ENCODE results near the gene SGSM1. TPM values are rescaled to one million over a fixed set of nuclear protein-coding genes. Genes with fewer than 3 reads are reported as not detected.

Gene SGSM1
- total and polyA plus RNA-seq, 10 of the 15 experiments (the other 5 are each of a cell fraction or from before 2014, with no cell fraction given): not detected

GRCh38 chr22:24951942-24952836 lies 146.2 kb downstream of the SGSM1 start, which contains the start of gene KIAA1671 (continued):
- TF ChIP-seq NR2F1 (conservative IDR thresholded peaks at IDR 0.05) (peak; percentile 95), SPI1 (IDR thresholded peaks at IDR 0.05; ENCODE audit: borderline replicate concordance, insufficient read depth, low read depth, low read length) (no peak), IKZF1 (conservative IDR thresholded peaks at IDR 0.05) (peak; percentile 42), SIN3A (IDR thresholded peaks at IDR 0.05; ENCODE audit: low read depth, low read length) (peak; percentile 53; the same call in 1 of the 2 replicates), DPF2 (IDR thresholded peaks at IDR 0.05) (peak; percentile 93), ZNF24 (IDR thresholded peaks at IDR 0.05) (no peak), BCL11A (IDR thresholded peaks at IDR 0.05; ENCODE audit: low read depth, low read length) (no peak), EGR1 (IDR thresholded peaks at IDR 0.05; ENCODE audit: borderline replicate concordance in 1 of 2, low read depth in 2 of 2, low read length in 2 of 2) (0 out of 3 replicates have a peak, but pooled peaks of 1 of the 2 experiments have one; percentile 42), BMI1 (IDR thresholded peaks at IDR 0.05; ENCODE audit: borderline replicate concordance) (peak; percentile 63; the same call in 1 of the 2 replicates), RFX5 (IDR thresholded peaks at IDR 0.05; ENCODE audit: low read depth, low read length) (no peak), IRF4 (IDR thresholded peaks at IDR 0.05; ENCODE audit: low read depth, low read length) (no peak), NR2C1 (IDR thresholded peaks at IDR 0.05) (peak; percentile 83), ELK1 (IDR thresholded peaks at IDR 0.05; ENCODE audit: low read depth, low read length) (no peak), IKZF2 (IDR thresholded peaks at IDR 0.05) (no peak), CTCF (IDR thresholded peaks at IDR 0.05 in 2 of 3, conservative IDR thresholded peaks at IDR 0.05 in 1 of 3; ENCODE audit: control insufficient read depth in 2 of 3, extremely low read depth in 1 of 3, insufficient read depth in 1 of 3, low read depth in 3 of 3, low read length in 3 of 3) (peak; percentile 72 to 88 (median 82)), ZBTB40 (IDR thresholded peaks at IDR 0.05; ENCODE audit: borderline replicate concordance) (no peak)
- TF ChIP-seq, protein P1, sequence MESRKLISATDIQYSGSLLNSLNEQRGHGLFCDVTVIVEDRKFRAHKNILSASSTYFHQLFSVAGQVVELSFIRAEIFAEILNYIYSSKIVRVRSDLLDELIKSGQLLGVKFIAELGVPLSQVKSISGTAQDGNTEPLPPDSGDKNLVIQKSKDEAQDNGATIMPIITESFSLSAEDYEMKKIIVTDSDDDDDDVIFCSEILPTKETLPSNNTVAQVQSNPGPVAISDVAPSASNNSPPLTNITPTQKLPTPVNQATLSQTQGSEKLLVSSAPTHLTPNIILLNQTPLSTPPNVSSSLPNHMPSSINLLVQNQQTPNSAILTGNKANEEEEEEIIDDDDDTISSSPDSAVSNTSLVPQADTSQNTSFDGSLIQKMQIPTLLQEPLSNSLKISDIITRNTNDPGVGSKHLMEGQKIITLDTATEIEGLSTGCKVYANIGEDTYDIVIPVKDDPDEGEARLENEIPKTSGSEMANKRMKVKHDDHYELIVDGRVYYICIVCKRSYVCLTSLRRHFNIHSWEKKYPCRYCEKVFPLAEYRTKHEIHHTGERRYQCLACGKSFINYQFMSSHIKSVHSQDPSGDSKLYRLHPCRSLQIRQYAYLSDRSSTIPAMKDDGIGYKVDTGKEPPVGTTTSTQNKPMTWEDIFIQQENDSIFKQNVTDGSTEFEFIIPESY (IDR thresholded peaks at IDR 0.05): peak; percentile 99
- TF ChIP-seq, protein P2, sequence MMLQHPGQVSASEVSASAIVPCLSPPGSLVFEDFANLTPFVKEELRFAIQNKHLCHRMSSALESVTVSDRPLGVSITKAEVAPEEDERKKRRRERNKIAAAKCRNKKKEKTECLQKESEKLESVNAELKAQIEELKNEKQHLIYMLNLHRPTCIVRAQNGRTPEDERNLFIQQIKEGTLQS (IDR thresholded peaks at IDR 0.05; ENCODE audit: borderline replicate concordance, extremely low read depth, low read depth, low read length): no peak

All from GM12878 (cell line).